Activated CD8-positive, alpha-beta memory T cell treated with anti-CD3 and anti-CD28 coated beads for 24 hours (primary cell): Measurements from ENCODE around the gene MRPL55.

Source experiments
- DNase-seq: peaks from one replicate; pipeline ENCODE4 v3.0.0-alpha.2; 2020

MRPL55 gene

GRCh38 chr1:228066891-228067654, 42.0 kb downstream of the MRPL55 start:
- DNase-seq: no peak

GRCh38 chr1:228066416-228066815, 42.7 kb downstream of the MRPL55 start:
- no peak for DNase-seq

- no peak for DNase-seq
Observed at GRCh38 chr1:228065543-228066347, 43.4 kb downstream of the MRPL55 start.

GRCh38 chr1:228064741-228065542, 44.2 kb downstream of the MRPL55 start:
- DNase-seq: no peak

- DNase-seq: no peak
Observed at GRCh38 chr1:228064296-228064695, 44.8 kb downstream of the MRPL55 start.

GRCh38 chr1:228063251-228064191, 45.6 kb downstream of the MRPL55 start:
- no peak for DNase-seq

- DNase-seq: no peak
Observed at GRCh38 chr1:228062812-228063211, 46.3 kb downstream of the MRPL55 start.

GRCh38 chr1:228062085-228062791, 46.9 kb downstream of the MRPL55 start:
- DNase-seq: no peak

- no peak for DNase-seq
Observed at GRCh38 chr1:228061411-228062084, 47.6 kb downstream of the MRPL55 start.

- DNase-seq: no peak
Observed at GRCh38 chr1:228060458-228061190, 48.5 kb downstream of the MRPL55 start.

- DNase-seq: peak; percentile 81
Observed at GRCh38 chr1:228059634-228060457, 49.3 kb downstream of the MRPL55 start.

GRCh38 chr1:228058949-228059633, 50.0 kb downstream of the MRPL55 start:
- no peak for DNase-seq

- no peak for DNase-seq
Observed at GRCh38 chr1:228058172-228058948, 50.7 kb downstream of the MRPL55 start.
